Glutamatergic neuron (in vitro differentiated cells): ENCODE data around the gene MIOX. TPM values are rescaled to one million over a fixed set of nuclear protein-coding genes. Genes with fewer than 3 reads are reported as not detected.

Experiments used
- DNase-seq: peaks from one replicate; pipeline ENCODE4 v3.0.0; 2022
- H3K27ac Mint-ChIP-seq: one replicate; pipeline ENCODE4 v1.8.0; 2020; ENCODE audit warnings: mild to moderate bottlenecking, mixed read lengths, inconsistent platforms; ENCODE audit not compliant: unreplicated experiment
- H3K27me3 Mint-ChIP-seq: one replicate; pipeline ENCODE4 v1.8.0; 2020; ENCODE audit warnings: mild to moderate bottlenecking, moderate library complexity, mixed read lengths, inconsistent platforms; ENCODE audit not compliant: unreplicated experiment
- H3K36me3 Mint-ChIP-seq: one replicate; pipeline ENCODE4 v1.8.0; 2020; ENCODE audit warnings: mild to moderate bottlenecking, mixed read lengths, inconsistent platforms; ENCODE audit not compliant: unreplicated experiment
- H3K4me1 Mint-ChIP-seq: one replicate; pipeline ENCODE4 v1.8.0; 2020; ENCODE audit warnings: mild to moderate bottlenecking, low read depth, mixed read lengths, inconsistent platforms; ENCODE audit not compliant: unreplicated experiment
- H3K4me3 Mint-ChIP-seq: one replicate; pipeline ENCODE4 v1.8.0; 2020; ENCODE audit warnings: mild to moderate bottlenecking, mixed read lengths, inconsistent platforms; ENCODE audit not compliant: unreplicated experiment
- H3K9me3 Mint-ChIP-seq: one replicate; pipeline ENCODE4 v1.8.0; 2020; ENCODE audit warnings: mild to moderate bottlenecking, moderate library complexity, mixed read lengths, inconsistent platforms; ENCODE audit not compliant: unreplicated experiment
- total RNA-seq: library from RNA; stranded (reverse); fragmentation: NEBNext Ultra II Directional; extraction: Animal tissue kit (Norgen Biotek cat#: 25700); gene quantifications from one replicate; pipeline ENCODE4 v1.2.1, GENCODE V29; 2021; ENCODE audit not compliant: unreplicated experiment
- TF ChIP-seq, protein P1 (sequence below): fragments of 200-600 bp; sonication (generic); IDR thresholded peaks from one replicate; pipeline ENCODE4 v1.5.0; 2021; ENCODE audit not compliant: partially characterized antibody, unreplicated experiment

Gene MIOX
- total RNA-seq, 1 donor from 2014 or later, result 4.0 TPM

DNA sequence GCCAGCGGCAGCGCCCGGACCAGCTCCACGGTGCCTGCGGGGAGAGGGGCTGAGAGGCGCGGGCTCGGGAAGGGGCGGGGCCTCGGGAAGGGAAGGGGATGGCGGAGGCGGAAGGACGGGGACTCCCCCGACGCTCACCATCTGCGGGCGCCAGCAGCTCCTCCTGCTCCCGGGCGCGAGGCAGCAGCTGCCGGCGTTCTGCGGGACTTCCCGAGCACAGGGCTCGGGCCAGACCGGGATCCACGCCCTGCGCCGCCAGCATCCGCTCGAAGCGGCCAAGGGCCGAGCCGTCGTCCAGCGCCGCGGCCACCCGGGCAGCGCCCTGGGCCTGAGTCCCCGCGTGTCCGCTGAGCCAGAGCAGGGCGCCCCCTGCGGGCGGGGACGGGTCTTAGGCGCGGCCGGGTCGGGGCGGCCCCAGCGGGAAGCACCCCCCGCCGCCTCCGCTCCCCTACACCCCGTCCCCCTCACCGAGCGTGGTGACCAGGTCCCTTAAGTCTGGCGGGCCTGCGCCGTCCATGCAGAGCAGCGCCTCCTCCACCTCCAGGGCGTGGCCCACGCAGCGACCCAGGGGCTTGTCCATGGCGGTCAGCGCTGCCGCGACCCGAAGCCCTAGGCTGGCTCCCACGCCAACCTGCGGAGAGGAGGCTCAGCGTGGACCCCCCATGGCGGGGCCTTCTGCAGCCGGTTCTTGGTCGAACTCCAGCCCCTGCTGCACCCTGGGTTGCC is 39.6 kb downstream of the MIOX start:
- Mint-ChIP-seq H3K27me3 (peaks cover 20% of the 10 kb centered on the region), H3K36me3 (peaks cover 5% of the 10 kb centered on the region), H3K9me3 (peaks cover 15% of the 10 kb centered on the region), H3K4me1 (peaks cover 12% of the 10 kb centered on the region), H3K4me3 (peak overlapping the region; percentile 78), H3K27ac (peak overlapping the region; percentile 77)
- TF ChIP-seq, protein P1, sequence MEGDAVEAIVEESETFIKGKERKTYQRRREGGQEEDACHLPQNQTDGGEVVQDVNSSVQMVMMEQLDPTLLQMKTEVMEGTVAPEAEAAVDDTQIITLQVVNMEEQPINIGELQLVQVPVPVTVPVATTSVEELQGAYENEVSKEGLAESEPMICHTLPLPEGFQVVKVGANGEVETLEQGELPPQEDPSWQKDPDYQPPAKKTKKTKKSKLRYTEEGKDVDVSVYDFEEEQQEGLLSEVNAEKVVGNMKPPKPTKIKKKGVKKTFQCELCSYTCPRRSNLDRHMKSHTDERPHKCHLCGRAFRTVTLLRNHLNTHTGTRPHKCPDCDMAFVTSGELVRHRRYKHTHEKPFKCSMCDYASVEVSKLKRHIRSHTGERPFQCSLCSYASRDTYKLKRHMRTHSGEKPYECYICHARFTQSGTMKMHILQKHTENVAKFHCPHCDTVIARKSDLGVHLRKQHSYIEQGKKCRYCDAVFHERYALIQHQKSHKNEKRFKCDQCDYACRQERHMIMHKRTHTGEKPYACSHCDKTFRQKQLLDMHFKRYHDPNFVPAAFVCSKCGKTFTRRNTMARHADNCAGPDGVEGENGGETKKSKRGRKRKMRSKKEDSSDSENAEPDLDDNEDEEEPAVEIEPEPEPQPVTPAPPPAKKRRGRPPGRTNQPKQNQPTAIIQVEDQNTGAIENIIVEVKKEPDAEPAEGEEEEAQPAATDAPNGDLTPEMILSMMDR, result peak; percentile 84
- peak; percentile 91 for DNase-seq

DNA sequence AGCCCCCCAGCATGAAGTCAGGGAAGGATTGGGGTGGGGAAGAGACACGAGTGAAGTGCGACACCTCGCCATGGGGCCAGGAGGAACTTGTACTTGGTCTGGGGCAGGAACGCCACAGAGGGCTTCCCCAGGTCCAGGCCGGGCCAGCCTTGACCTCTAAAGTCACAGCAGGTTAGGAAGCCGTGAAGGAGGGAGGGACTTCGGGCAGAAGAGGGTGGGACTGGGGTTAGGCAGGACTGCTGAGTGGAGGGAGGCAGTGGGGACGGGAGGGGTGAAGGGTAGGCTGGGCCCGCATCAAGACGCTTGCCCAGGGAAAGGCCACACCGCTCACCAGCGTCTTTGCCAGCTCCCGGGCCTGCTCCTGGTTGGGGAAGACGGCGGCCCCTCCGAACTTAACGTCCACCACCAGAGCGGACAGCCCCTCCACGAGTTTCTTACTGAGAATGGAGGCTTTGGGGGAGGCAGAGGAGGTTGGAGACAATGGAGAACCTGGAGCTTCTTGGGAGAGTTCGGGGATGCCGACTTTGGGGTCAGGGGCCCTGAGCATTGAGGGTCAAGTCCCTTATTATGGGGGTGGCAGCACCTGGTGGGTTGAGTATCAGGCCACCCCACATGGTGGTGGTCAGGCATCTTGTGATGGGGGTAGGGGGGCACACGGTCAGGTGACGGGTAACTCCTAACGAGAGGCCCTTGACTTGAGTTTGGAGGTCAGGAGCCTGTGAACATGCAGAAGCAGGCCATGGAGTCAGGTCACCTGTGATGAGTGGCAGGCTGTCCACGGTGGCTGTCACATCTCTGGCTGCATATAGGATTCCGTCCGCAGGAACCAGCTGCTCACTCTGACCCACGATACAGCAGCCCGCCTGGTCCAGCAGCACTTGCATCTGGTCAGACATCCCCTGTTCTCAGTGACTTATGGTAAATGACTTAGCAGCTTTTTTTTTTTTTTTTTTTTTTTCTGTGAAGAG is 40.5 kb downstream of the MIOX start:
- Mint-ChIP-seq H3K36me3 (peaks cover 5% of the 10 kb centered on the region), H3K27ac (peak overlapping the region; percentile 77), H3K27me3 (peaks cover 20% of the 10 kb centered on the region), H3K4me1 (peaks cover 12% of the 10 kb centered on the region), H3K9me3 (peaks cover 15% of the 10 kb centered on the region), H3K4me3 (peak overlapping the region; percentile 78)
- TF ChIP-seq, protein P1, result no peak
- DNase-seq, result peak; percentile 36

DNA sequence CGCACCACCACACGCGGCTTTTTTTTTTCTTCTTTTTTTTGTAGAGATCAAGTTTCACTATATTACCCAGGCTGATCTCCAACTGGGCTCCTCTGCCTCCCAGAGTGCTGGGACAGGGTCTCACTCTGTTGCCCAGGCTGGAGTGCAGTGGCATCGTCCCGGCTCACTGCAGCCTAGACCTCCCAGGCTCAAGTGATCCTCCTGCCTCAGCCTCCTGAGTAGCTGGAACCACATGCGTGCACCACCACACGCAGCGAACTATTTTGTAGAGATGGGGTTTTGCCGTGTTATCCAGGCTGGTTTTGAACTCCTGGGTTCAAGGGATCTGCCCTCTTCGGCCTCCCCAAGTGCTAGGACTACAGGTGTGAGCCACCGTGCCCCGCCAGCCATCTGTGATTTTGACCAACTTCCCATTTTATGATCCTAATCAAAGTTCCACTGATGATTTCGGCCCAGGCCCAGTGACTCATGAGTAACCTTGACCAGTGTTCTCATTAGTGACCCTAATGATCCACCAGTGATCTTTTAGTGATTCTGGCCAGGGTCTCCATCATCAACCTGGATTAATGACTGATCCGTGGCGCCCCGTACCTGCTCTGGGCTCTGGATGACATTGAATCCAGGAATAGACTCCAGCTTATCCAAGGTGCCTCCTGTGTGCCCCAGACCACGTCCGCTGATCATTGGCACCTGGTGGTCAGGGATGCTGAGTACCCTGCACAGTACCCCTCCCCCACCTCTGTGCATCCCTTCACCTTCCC is 41.4 kb downstream of the MIOX start:
- TF ChIP-seq, protein P1, result no peak
- no peak for DNase-seq
- Mint-ChIP-seq H3K36me3 (peaks cover 5% of the 10 kb centered on the region), H3K27ac (peak overlapping the region; percentile 57), H3K9me3 (peaks cover 15% of the 10 kb centered on the region), H3K4me1 (peaks cover 12% of the 10 kb centered on the region), H3K4me3 (peak overlapping the region; percentile 78), H3K27me3 (peaks cover 26% of the 10 kb centered on the region)

DNA sequence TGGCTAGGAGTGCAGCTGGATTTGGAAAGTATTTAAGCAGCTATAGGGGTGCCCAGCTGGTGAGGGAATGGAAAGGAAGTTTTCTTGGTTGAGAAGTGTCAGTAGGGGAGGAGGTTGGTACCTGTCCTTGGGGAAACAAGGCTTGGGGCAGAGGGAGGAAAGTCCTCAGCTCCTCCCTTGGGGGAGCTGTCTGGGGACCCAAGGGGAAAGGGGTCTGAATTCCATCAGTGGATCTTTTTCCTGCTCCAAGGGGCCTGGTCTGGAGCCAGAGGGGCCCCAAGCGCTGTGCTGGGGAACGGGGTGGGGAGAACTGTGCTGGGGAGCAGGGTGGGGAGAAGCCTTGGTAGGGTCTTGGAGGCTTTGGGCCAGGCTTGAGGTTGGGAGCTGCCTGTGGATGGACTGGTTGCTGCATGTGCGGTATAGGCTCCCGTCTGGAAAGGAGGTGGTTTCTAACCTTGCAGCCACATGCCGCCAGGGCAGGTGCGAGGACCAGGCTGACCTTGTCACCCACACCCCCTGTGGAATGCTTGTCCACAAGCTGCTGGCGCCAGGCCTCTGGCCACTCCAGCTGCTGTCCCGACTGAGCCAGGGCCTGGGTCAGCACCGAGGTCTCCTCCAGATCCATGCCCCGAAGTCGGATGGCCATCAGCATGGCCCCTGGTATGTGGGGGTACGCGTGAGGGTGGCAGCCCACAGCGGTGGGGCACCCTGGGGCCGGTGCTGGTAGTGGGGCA is 42.2 kb downstream of the MIOX start:
- Mint-ChIP-seq H3K27ac (no peak overlapping the region), H3K9me3 (peaks cover 15% of the 10 kb centered on the region), H3K4me1 (peaks cover 12% of the 10 kb centered on the region), H3K4me3 (no peak overlapping the region), H3K36me3 (peaks cover 5% of the 10 kb centered on the region), H3K27me3 (peaks cover 30% of the 10 kb centered on the region)
- TF ChIP-seq, protein P1, result no peak
- DNase-seq, result no peak
